ENCODE data around the gene CTIF. TPM values are rescaled to one million over a fixed set of nuclear protein-coding genes. Genes with fewer than 3 reads are reported as not detected.

The CTIF gene
- total and polyA plus RNA-seq, 2 experiments from 2014 or later, result 8.6 to 14.4 TPM

DNA sequence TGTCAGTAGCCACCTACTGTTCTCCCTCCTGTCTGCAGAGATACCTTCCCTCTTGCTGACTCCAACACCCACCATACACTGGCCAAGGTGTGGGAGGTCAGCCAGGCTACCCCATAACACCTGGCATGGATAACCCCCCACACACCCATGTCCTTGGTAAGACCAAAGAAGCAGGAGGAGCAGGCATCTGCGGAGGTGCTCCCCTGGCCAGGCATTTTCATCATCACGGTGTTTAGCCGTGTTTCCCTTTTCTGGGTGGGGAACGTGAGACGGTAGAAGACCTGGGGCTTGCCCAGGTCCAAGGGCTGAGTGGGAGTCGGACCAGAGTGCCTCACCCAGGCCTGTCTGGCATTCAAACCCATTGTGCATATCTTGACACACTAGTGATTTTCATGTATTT is 261.6 kb downstream of the CTIF start (continued):
- TF ChIP-seq, protein P1, sequence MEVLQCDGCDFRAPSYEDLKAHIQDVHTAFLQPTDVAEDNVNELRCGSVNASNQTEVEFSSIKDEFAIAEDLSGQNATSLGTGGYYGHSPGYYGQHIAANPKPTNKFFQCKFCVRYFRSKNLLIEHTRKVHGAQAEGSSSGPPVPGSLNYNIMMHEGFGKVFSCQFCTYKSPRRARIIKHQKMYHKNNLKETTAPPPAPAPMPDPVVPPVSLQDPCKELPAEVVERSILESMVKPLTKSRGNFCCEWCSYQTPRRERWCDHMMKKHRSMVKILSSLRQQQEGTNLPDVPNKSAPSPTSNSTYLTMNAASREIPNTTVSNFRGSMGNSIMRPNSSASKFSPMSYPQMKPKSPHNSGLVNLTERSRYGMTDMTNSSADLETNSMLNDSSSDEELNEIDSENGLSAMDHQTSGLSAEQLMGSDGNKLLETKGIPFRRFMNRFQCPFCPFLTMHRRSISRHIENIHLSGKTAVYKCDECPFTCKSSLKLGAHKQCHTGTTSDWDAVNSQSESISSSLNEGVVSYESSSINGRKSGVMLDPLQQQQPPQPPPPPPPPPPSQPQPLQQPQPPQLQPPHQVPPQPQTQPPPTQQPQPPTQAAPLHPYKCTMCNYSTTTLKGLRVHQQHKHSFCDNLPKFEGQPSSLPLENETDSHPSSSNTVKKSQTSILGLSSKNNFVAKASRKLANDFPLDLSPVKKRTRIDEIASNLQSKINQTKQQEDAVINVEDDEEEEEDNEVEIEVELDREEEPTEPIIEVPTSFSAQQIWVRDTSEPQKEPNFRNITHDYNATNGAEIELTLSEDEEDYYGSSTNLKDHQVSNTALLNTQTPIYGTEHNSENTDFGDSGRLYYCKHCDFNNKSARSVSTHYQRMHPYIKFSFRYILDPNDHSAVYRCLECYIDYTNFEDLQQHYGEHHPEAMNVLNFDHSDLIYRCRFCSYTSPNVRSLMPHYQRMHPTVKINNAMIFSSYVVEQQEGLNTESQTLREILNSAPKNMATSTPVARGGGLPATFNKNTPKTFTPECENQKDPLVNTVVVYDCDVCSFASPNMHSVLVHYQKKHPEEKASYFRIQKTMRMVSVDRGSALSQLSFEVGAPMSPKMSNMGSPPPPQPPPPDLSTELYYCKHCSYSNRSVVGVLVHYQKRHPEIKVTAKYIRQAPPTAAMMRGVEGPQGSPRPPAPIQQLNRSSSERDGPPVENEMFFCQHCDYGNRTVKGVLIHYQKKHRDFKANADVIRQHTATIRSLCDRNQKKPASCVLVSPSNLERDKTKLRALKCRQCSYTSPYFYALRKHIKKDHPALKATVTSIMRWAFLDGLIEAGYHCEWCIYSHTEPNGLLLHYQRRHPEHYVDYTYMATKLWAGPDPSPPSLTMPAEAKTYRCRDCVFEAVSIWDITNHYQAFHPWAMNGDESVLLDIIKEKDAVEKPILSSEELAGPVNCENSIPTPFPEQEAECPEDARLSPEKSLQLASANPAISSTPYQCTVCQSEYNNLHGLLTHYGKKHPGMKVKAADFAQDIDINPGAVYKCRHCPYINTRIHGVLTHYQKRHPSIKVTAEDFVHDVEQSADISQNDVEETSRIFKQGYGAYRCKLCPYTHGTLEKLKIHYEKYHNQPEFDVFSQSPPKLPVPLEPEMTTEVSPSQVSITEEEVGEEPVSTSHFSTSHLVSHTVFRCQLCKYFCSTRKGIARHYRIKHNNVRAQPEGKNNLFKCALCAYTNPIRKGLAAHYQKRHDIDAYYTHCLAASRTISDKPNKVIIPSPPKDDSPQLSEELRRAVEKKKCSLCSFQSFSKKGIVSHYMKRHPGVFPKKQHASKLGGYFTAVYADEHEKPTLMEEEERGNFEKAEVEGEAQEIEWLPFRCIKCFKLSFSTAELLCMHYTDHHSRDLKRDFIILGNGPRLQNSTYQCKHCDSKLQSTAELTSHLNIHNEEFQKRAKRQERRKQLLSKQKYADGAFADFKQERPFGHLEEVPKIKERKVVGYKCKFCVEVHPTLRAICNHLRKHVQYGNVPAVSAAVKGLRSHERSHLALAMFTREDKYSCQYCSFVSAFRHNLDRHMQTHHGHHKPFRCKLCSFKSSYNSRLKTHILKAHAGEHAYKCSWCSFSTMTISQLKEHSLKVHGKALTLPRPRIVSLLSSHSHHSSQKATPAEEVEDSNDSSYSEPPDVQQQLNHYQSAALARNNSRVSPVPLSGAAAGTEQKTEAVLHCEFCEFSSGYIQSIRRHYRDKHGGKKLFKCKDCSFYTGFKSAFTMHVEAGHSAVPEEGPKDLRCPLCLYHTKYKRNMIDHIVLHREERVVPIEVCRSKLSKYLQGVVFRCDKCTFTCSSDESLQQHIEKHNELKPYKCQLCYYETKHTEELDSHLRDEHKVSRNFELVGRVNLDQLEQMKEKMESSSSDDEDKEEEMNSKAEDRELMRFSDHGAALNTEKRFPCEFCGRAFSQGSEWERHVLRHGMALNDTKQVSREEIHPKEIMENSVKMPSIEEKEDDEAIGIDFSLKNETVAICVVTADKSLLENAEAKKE (CRISPR knock-in tag; IDR thresholded peaks at IDR 0.05), result no peak

DNA sequence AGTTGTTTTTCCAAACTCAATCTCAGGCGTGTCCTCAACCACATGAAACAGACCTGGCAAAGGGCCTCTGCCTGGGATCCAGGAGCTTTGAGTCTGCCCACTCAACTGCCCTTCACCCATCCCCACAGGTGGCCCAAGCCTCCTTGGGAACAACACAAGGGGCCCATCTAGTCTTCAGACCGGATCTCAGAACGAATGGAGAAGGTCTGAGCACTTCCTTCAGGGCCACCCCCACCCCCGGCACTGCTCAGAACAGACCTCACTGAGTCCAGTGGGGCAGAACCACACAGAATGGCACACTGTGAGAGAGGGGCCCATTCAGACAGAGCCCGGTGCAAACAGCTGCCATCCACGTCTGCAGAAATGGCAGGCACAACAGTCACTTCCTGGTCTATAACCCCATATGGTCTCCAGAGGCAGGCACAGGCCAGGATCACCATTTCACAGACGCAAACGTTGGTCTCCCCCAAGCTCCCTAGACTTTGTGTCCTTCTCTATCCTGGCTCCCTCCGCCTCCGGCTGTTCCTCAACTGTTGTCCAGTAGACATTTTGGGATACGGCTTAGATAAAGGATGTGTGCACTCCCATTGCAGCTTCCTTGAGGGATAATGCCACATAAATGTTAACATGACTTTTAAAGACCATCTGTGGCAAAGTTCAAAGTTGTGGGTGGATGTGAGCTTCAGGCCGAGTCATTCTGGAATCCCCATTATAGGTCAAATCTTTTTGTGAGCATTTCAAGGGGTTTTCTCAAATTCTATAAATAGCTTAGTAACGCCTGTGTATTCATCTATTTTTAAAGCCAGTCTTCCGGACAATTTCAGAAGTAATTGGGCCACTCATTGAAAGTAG is 262.3 kb downstream of the CTIF start:
- Histone ChIP-seq H3K4me1 (ENCODE audit: insufficient read depth) (no peaks in the 10 kb centered on the region), H3K4me3 (no peak overlapping the region), H3K36me3 (ENCODE audit: insufficient read depth) (no peaks in the 10 kb centered on the region), H3K27ac (ENCODE audit: low read depth) (no peak overlapping the region), H3K9me2 (ENCODE audit: insufficient read depth) (no peaks in the 10 kb centered on the region), H3F3A (replicated peaks; ENCODE audit: low read depth) (no peaks in the 10 kb centered on the region), H2AFZ (no peak overlapping the region), H3K79me2 (replicated peaks; ENCODE audit: insufficient read depth) (no peaks in the 10 kb centered on the region), H4K20me1 (replicated peaks; ENCODE audit: insufficient read depth) (no peaks in the 10 kb centered on the region; the same call in 1 of the 2 replicates), H3K4me2 (no peak overlapping the region), H3K27me3 (ENCODE audit: insufficient read depth) (no peaks in the 10 kb centered on the region)
- Mint-ChIP-seq H3K4me3 (no peak overlapping the region), H3K27me3 (ENCODE audit: insufficient read depth, low read depth, poor library complexity) (peaks cover 4% of the 10 kb centered on the region), H3K27ac (no peak overlapping the region), H3K4me1 (no peaks in the 10 kb centered on the region), H3K9me3 (no peaks in the 10 kb centered on the region), H3K36me3 (ENCODE audit: low read depth) (peaks cover 3% of the 10 kb centered on the region; the same call in 2 of the 3 replicates)
- no peak for DNase-seq (ENCODE audit: low spot score)
- ATAC-seq, result no peak
- TF ChIP-seq, protein P2, sequence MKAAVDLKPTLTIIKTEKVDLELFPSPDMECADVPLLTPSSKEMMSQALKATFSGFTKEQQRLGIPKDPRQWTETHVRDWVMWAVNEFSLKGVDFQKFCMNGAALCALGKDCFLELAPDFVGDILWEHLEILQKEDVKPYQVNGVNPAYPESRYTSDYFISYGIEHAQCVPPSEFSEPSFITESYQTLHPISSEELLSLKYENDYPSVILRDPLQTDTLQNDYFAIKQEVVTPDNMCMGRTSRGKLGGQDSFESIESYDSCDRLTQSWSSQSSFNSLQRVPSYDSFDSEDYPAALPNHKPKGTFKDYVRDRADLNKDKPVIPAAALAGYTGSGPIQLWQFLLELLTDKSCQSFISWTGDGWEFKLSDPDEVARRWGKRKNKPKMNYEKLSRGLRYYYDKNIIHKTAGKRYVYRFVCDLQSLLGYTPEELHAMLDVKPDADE (IDR thresholded peaks at IDR 0.05), result no peak
- TF ChIP-seq, protein P1 (CRISPR knock-in tag; IDR thresholded peaks at IDR 0.05), result no peak
- TF ChIP-seq NANOG (IDR thresholded peaks at IDR 0.05; ENCODE audit: borderline replicate concordance) (no peak), ZNF331 (CRISPR knock-in tag; IDR thresholded peaks at IDR 0.05; ENCODE audit: low read depth) (no peak), ZNF114 (CRISPR knock-in tag; IDR thresholded peaks at IDR 0.05) (no peak), JUNB (IDR thresholded peaks at IDR 0.05; ENCODE audit: unreplicated experiment) (no peak), EZH2 (IDR thresholded peaks at IDR 0.05; ENCODE audit: low read depth, unreplicated experiment) (no peak)
